HFFc6 (cell line): ENCODE measurements around the gene USP15. TPM values are rescaled to one million over a fixed set of nuclear protein-coding genes. Genes with fewer than 3 reads are reported as not detected.
"Not testable (repeated sequence)": the region's sequence is repeated elsewhere in the genome, so short reads cannot be mapped to it uniquely, and the experiment has no call there.

Experiments
- DNase-seq: peaks from one replicate; pipeline ENCODE4 v3.0.0-alpha.2; 2018
- H3K27ac Mint-ChIP-seq: 2 replicates; pipeline ENCODE4 v1.8.0; 2020; ENCODE audit warnings: mild to moderate bottlenecking, mixed read lengths
- H3K27me3 Mint-ChIP-seq: 2 replicates; pipeline ENCODE4 v1.8.0; 2021; ENCODE audit warnings: mild to moderate bottlenecking, moderate library complexity, mixed read lengths; ENCODE audit not compliant: insufficient read depth
- H3K36me3 Mint-ChIP-seq: 2 replicates; pipeline ENCODE4 v1.8.0; 2021; ENCODE audit warnings: low read depth, mixed read lengths
- H3K4me1 Mint-ChIP-seq: 2 replicates; pipeline ENCODE4 v1.8.0; 2020; ENCODE audit warnings: low read depth, mixed read lengths
- H3K4me3 Mint-ChIP-seq: 2 replicates; pipeline ENCODE4 v1.8.0; 2020; ENCODE audit warnings: mild to moderate bottlenecking, moderate library complexity, mixed read lengths
- H3K9me3 Mint-ChIP-seq: 2 replicates; pipeline ENCODE4 v1.8.0; 2020; ENCODE audit warnings: mild to moderate bottlenecking, mixed read lengths
- total RNA-seq, 6 experiments: library from RNA; stranded (reverse); fragmentation: NEBNext Ultra II Directional; extraction: Animal tissue kit (Norgen Biotek cat#: 25700); gene quantifications; 2 replicates in 1 of 6; 3 replicates in 5 of 6; pipeline ENCODE4 v1.2.3, GENCODE V29; 2021
- TF ChIP-seq, protein P1 (sequence below): fragments of 200-600 bp; sonication (generic); IDR thresholded peaks from 2 replicates; pipeline ENCODE4 v1.5.0; 2021; ENCODE audit warnings: antibody characterized with exemption, mild to moderate bottlenecking

Gene USP15
- total RNA-seq, 6 experiments from 2014 or later: 48.8 to 63.5 (median 54.9) TPM

DNA sequence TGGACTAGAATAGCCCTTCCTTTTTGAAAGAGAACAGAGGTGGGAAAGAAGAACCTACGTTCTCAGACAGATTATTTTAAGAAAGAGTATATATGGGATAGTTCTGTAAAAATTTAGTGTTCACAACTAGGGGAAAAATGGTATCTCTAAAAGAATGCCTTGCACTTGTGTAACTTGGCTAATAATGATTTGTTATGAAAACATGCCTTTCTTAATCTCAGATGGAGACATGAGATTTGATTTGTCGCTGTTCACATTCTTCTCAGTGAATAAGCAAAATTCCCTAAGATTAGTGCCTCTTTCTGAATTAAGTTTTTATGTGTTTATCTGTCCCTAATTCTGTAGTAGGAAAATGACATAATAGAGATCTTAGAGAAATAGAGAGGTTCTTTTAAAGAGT lies 100.8 kb downstream of the USP15 start:
- peaks cover 6% of the 10 kb centered on the region; the same call in 1 of the 2 replicates for H3K9me3 Mint-ChIP-seq
- TF ChIP-seq, protein P1, sequence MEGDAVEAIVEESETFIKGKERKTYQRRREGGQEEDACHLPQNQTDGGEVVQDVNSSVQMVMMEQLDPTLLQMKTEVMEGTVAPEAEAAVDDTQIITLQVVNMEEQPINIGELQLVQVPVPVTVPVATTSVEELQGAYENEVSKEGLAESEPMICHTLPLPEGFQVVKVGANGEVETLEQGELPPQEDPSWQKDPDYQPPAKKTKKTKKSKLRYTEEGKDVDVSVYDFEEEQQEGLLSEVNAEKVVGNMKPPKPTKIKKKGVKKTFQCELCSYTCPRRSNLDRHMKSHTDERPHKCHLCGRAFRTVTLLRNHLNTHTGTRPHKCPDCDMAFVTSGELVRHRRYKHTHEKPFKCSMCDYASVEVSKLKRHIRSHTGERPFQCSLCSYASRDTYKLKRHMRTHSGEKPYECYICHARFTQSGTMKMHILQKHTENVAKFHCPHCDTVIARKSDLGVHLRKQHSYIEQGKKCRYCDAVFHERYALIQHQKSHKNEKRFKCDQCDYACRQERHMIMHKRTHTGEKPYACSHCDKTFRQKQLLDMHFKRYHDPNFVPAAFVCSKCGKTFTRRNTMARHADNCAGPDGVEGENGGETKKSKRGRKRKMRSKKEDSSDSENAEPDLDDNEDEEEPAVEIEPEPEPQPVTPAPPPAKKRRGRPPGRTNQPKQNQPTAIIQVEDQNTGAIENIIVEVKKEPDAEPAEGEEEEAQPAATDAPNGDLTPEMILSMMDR: no peak
- H3K36me3 Mint-ChIP-seq: peaks cover 34% of the 10 kb centered on the region
- H3K4me1 Mint-ChIP-seq: no peaks in the 10 kb centered on the region
- no peak for DNase-seq
- no peaks in the 10 kb centered on the region for H3K27me3 Mint-ChIP-seq
- H3K4me3 Mint-ChIP-seq: no peak overlapping the region
- H3K27ac Mint-ChIP-seq: no peak overlapping the region

GRCh38 chr12:62363506-62363905 lies 103.3 kb downstream of the USP15 start:
- Mint-ChIP-seq H3K4me1 (no peaks in the 10 kb centered on the region), H3K36me3 (peaks cover 56% of the 10 kb centered on the region), H3K4me3 (no peak overlapping the region), H3K27ac (no peak overlapping the region), H3K27me3 (no peaks in the 10 kb centered on the region), H3K9me3 (peaks cover 7% of the 10 kb centered on the region; the same call in 1 of the 2 replicates)
- TF ChIP-seq, protein P1: no peak
- DNase-seq: no peak

DNA sequence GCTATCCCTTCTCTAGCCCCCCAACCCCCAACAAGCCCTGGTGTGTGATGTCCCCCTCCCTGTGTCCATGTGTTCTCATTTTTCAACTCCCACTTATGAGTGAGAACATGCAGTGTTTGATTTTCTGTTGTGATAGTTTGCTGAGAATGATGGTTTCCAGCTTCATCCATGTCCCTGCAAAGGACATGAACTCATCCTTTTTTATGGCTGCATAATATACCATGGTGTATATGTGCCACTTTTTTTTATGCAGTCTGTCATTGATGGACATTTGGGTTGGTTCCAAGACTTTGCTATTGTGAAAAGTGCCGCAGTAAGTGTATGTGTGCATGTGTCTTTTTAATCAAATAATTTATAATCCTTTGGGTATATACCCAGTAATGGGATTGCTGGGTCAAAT lies 104.5 kb downstream of the USP15 start:
- H3K4me1 Mint-ChIP-seq, H3K9me3 Mint-ChIP-seq, H3K27ac Mint-ChIP-seq, H3K27me3 Mint-ChIP-seq, DNase-seq, H3K4me3 Mint-ChIP-seq: not testable (repeated sequence)
- H3K36me3 Mint-ChIP-seq: peaks cover 59% of the 10 kb centered on the region

DNA sequence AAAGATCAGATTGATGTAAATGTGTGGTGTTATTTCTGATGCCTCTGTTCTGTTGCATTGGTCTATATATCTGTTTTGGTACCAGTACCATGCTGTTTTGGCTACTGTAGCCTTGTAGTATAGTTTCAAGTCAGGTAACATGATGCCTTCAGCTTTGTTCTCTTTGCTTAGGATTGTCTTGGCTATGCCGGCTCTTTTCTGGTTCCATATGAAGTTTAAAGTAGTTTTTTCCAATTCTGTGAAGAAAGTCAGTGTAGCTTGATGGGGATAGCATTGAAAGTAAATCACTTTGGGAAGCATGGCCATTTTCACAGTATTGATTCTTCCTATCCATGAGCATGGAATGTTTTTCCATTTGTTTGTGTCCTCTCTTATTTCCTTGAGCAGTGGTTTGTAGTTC lies 105.6 kb downstream of the USP15 start:
- not testable (repeated sequence) for H3K27me3 Mint-ChIP-seq

GRCh38 chr12:62368430-62369223 lies 108.4 kb downstream of the USP15 start:
- Mint-ChIP-seq H3K4me1 (peaks cover 16% of the 10 kb centered on the region; the same call in 1 of the 2 replicates), H3K36me3 (peaks cover 48% of the 10 kb centered on the region)
- not testable (repeated sequence) for H3K9me3 Mint-ChIP-seq, H3K27me3 Mint-ChIP-seq, H3K4me3 Mint-ChIP-seq, H3K27ac Mint-ChIP-seq, DNase-seq

More for the DNA sequence above, 105.6 kb downstream of the USP15 start:
- DNase-seq, H3K27ac Mint-ChIP-seq, H3K4me3 Mint-ChIP-seq, H3K4me1 Mint-ChIP-seq, H3K9me3 Mint-ChIP-seq: not testable (repeated sequence)
- H3K36me3 Mint-ChIP-seq: peaks cover 59% of the 10 kb centered on the region

GRCh38 chr12:62370189-62370588 lies 110.0 kb downstream of the USP15 start:
- TF ChIP-seq, protein P1: no peak
- no peak overlapping the region for H3K27ac Mint-ChIP-seq
- peaks cover 7% of the 10 kb centered on the region; the same call in 1 of the 2 replicates for H3K9me3 Mint-ChIP-seq
- H3K27me3 Mint-ChIP-seq: no peaks in the 10 kb centered on the region
- no peak for DNase-seq
- H3K36me3 Mint-ChIP-seq: peaks cover 35% of the 10 kb centered on the region
- H3K4me1 Mint-ChIP-seq: peaks cover 16% of the 10 kb centered on the region; the same call in 1 of the 2 replicates
- H3K4me3 Mint-ChIP-seq: no peak overlapping the region

DNA sequence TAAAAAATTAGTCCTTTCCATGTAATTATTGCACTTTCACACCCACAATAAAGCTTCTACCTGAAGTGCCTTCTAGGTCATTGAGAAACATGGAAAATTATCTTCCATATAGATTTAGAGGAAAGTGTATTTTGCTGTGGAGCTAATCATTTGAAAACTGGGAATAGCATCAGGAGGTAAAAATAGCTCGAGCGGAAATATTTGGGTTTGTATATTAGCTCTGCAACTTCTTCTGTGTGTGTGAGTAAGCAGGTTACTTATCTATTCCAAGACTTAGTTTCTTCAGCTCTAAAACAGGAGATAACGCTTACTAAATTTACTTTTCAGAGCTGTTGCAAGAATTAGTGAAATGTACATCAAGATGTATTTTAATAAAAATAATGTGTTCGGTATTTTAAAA lies 111.5 kb downstream of the USP15 start:
- DNase-seq: no peak
- Mint-ChIP-seq H3K9me3 (no peaks in the 10 kb centered on the region), H3K36me3 (peaks cover 23% of the 10 kb centered on the region), H3K27me3 (no peaks in the 10 kb centered on the region), H3K27ac (no peak overlapping the region), H3K4me1 (peaks cover 16% of the 10 kb centered on the region; the same call in 1 of the 2 replicates), H3K4me3 (no peak overlapping the region)
- TF ChIP-seq, protein P1: no peak
